ENCODE measurements around the gene MGAM2.

- TF ChIP-seq, protein P1, sequence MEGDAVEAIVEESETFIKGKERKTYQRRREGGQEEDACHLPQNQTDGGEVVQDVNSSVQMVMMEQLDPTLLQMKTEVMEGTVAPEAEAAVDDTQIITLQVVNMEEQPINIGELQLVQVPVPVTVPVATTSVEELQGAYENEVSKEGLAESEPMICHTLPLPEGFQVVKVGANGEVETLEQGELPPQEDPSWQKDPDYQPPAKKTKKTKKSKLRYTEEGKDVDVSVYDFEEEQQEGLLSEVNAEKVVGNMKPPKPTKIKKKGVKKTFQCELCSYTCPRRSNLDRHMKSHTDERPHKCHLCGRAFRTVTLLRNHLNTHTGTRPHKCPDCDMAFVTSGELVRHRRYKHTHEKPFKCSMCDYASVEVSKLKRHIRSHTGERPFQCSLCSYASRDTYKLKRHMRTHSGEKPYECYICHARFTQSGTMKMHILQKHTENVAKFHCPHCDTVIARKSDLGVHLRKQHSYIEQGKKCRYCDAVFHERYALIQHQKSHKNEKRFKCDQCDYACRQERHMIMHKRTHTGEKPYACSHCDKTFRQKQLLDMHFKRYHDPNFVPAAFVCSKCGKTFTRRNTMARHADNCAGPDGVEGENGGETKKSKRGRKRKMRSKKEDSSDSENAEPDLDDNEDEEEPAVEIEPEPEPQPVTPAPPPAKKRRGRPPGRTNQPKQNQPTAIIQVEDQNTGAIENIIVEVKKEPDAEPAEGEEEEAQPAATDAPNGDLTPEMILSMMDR (IDR thresholded peaks at IDR 0.05) = no peak
- TF ChIP-seq POLR2AphosphoS5 (IDR thresholded peaks at IDR 0.05; ENCODE audit: low read depth, low read length) = no peak
- no peak for TF ChIP-seq REST (IDR thresholded peaks at IDR 0.05; ENCODE audit: insufficient read depth in 1 of 2, low read depth in 2 of 2, low read length in 1 of 2)
- no peak for TF ChIP-seq TCF7L2 (IDR thresholded peaks at IDR 0.05; ENCODE audit: low read depth, low read length)
Measured at GRCh38 chr7:142104550-142105527, 6.7 kb upstream of the MGAM2 start.

Measured in Panc1 (cell line).